ENCODE data around the gene EMCN. TPM values are rescaled to one million over a fixed set of nuclear protein-coding genes. Genes with fewer than 3 reads are reported as not detected.

EMCN gene
- total RNA-seq, 1 experiment from 2014 or later: not detected

DNA sequence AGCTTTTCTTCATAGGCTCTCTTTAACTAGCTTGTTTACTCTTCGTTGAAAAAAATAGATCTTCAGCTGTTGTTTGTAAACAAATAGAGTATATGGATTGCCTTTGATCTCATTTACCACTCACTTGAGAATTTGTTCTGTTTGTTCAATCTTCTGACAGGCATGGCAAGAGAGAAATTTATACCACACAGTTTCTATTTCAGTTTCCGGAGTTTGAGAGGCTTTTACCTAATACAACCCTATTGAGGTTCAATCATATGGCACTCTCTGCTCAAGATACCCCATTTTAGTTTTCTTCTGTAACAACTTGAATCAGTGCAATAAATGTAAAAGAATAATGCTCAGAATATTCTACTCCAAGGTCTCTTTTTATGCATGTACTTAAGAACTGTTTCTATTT is 148.0 kb downstream of the EMCN start:
- intact Hi-C loops (cut with micrococcal nuclease): no loop called here
- no peak overlapping the region for H3K4me3 ChIP-seq (replicated peaks in 1 of 2; ENCODE audit: low read depth in 1 of 2, low read length in 2 of 2)
- H3K4me1 ChIP-seq (ENCODE audit: control insufficient read depth in 1 of 2, insufficient read depth in 2 of 2, low read length in 2 of 2): no peaks in the 10 kb centered on the region
- H3K27ac ChIP-seq (ENCODE audit: low read depth, low read length): no peak overlapping the region
- no peak overlapping the region for H2AFZ ChIP-seq (ENCODE audit: low read depth, low read length, poor library complexity, severe bottlenecking)
- no peak overlapping the region for H3K9ac ChIP-seq (ENCODE audit: low read length)
- no peaks in the 10 kb centered on the region for H3K9me3 ChIP-seq (ENCODE audit: control insufficient read depth in 1 of 2, insufficient read depth in 1 of 2, low read depth in 1 of 2, low read length in 2 of 2)
- ChIA-PET POLR2A (no interaction called here), RAD21 (ENCODE audit: low non-redundant PET in 1 of 2, low total read pairs in 2 of 2, uncharacterized antibody in 2 of 2, unreplicated experiment in 2 of 2) (no interaction called here), CTCF (no interaction called here)
- H3K4me2 ChIP-seq (ENCODE audit: low read length): no peak overlapping the region
- no peaks in the 10 kb centered on the region for H3K9me2 ChIP-seq (ENCODE audit: insufficient read depth)
- H3K36me3 ChIP-seq (ENCODE audit: control insufficient read depth in 1 of 2, insufficient read depth in 2 of 2, low read length in 2 of 2): no peaks in the 10 kb centered on the region
- DNase-seq (ENCODE audit: low read depth, low spot score): no peak
- BruUV-seq (replicated peaks): no TSS peak
- no peaks in the 10 kb centered on the region for H3K27me3 ChIP-seq (ENCODE audit: insufficient read depth, low read length)
- H4K20me1 ChIP-seq (ENCODE audit: insufficient read depth): no peaks in the 10 kb centered on the region
- no peak for ATAC-seq
- TF ChIP-seq, protein P1, sequence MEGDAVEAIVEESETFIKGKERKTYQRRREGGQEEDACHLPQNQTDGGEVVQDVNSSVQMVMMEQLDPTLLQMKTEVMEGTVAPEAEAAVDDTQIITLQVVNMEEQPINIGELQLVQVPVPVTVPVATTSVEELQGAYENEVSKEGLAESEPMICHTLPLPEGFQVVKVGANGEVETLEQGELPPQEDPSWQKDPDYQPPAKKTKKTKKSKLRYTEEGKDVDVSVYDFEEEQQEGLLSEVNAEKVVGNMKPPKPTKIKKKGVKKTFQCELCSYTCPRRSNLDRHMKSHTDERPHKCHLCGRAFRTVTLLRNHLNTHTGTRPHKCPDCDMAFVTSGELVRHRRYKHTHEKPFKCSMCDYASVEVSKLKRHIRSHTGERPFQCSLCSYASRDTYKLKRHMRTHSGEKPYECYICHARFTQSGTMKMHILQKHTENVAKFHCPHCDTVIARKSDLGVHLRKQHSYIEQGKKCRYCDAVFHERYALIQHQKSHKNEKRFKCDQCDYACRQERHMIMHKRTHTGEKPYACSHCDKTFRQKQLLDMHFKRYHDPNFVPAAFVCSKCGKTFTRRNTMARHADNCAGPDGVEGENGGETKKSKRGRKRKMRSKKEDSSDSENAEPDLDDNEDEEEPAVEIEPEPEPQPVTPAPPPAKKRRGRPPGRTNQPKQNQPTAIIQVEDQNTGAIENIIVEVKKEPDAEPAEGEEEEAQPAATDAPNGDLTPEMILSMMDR (IDR thresholded peaks at IDR 0.05 in 2 of 3, conservative IDR thresholded peaks at IDR 0.05 in 1 of 3; ENCODE audit: borderline replicate concordance in 1 of 3, insufficient read depth in 1 of 3, low read depth in 2 of 3, low read length in 2 of 3): no peak
- TF ChIP-seq YY1 (IDR thresholded peaks at IDR 0.05; ENCODE audit: extremely low read depth, insufficient replicate concordance, low read depth, low read length) (no peak), JUND (IDR thresholded peaks at IDR 0.05) (no peak), CEBPB (IDR thresholded peaks at IDR 0.05; ENCODE audit: low read depth) (no peak), ZNF274 (IDR thresholded peaks at IDR 0.05; ENCODE audit: low read depth, low read length) (no peak), EZH2phosphoT487 (IDR thresholded peaks at IDR 0.05; ENCODE audit: borderline replicate concordance) (no peak), POLR2A (IDR thresholded peaks at IDR 0.05; ENCODE audit: borderline replicate concordance, extremely low read depth, insufficient read depth, insufficient read length) (no peak), SIN3A (IDR thresholded peaks at IDR 0.05; ENCODE audit: low read depth) (no peak), FOSL1 (IDR thresholded peaks at IDR 0.05; ENCODE audit: low read depth) (no peak)
- TF ChIP-seq, protein P2, sequence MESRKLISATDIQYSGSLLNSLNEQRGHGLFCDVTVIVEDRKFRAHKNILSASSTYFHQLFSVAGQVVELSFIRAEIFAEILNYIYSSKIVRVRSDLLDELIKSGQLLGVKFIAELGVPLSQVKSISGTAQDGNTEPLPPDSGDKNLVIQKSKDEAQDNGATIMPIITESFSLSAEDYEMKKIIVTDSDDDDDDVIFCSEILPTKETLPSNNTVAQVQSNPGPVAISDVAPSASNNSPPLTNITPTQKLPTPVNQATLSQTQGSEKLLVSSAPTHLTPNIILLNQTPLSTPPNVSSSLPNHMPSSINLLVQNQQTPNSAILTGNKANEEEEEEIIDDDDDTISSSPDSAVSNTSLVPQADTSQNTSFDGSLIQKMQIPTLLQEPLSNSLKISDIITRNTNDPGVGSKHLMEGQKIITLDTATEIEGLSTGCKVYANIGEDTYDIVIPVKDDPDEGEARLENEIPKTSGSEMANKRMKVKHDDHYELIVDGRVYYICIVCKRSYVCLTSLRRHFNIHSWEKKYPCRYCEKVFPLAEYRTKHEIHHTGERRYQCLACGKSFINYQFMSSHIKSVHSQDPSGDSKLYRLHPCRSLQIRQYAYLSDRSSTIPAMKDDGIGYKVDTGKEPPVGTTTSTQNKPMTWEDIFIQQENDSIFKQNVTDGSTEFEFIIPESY (IDR thresholded peaks at IDR 0.05; ENCODE audit: extremely low read depth, insufficient replicate concordance, low read length): no peak
- TF ChIP-seq, protein P3, sequence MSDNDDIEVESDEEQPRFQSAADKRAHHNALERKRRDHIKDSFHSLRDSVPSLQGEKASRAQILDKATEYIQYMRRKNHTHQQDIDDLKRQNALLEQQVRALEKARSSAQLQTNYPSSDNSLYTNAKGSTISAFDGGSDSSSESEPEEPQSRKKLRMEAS (IDR thresholded peaks at IDR 0.05): no peak
- no peaks in the 10 kb centered on the region for H3K79me2 ChIP-seq (ENCODE audit: insufficient read depth, low read length)

All from HCT116 (cell line).